Sigmoid colon (tissue), 7 donors: ENCODE data around the gene ACOT7. TPM values are rescaled to one million over a fixed set of nuclear protein-coding genes. Genes with fewer than 3 reads are reported as not detected.

Experiments
- DNase-seq: peaks from one replicate; pipeline ENCODE4 v3.0.0-alpha.2; 2019
- H3K27ac ChIP-seq, 4 donors: fragments of 200-600 bp; sonication (generic); one replicate each; pipeline ENCODE4 v1.5.1; 2016 to 2019; ENCODE audit warnings: mild to moderate bottlenecking in 1 of 4
- H3K27me3 ChIP-seq, 3 donors: fragments of 200-600 bp; sonication (generic); one replicate each; pipeline ENCODE4 v1.5.1; 2019; ENCODE audit warnings: mild to moderate bottlenecking in 1 of 3
- H3K36me3 ChIP-seq, 4 donors: fragments of 200-600 bp; sonication (generic); one replicate each; pipeline ENCODE4 v1.5.1; 2016 to 2019
- H3K4me1 ChIP-seq, 4 donors: fragments of 200-600 bp; sonication (generic); one replicate each; pipeline ENCODE4 v1.5.1; 2017 to 2019
- H3K4me3 ChIP-seq, 4 donors: fragments of 200-600 bp; sonication (generic); one replicate each; pipeline ENCODE4 v1.5.1; 2017 to 2019; ENCODE audit warnings: mild to moderate bottlenecking in 2 of 4, moderate library complexity in 1 of 4
- H3K9me3 ChIP-seq, 4 donors: fragments of 200-600 bp in 3 of 4; sonication (generic) in 3 of 4; one replicate each; pipeline versions ENCODE4 v1.5.1 to v1.6.1; 2013 to 2019
- EP300 ChIP-seq, 4 donors: sonication (generic); formaldehyde crosslinking; IDR thresholded peaks; one replicate each; pipeline ENCODE4 v1.6.1; 2017; ENCODE audit warnings: antibody characterized with exemption in 4 of 4
- POLR2A ChIP-seq, 2 donors: fragments of 450-650 bp; IDR thresholded peaks; one replicate each; pipeline ENCODE4 v1.6.1; 2016; ENCODE audit warnings: antibody characterized with exemption in 2 of 2, mild to moderate bottlenecking in 2 of 2, moderate library complexity in 2 of 2
- POLR2AphosphoS5 ChIP-seq, 4 donors: sonication (generic); formaldehyde crosslinking; IDR thresholded peaks; one replicate each; pipeline ENCODE4 v1.6.1; 2017; ENCODE audit warnings: antibody characterized with exemption in 4 of 4
- WGBS, 2 donors: extraction: QIAGEN DNeasy Blood & Tissue Kit; methylation state at CpG; one replicate each; pipeline ENCODE4 v1.1.7; 2013; 5-methylcytosine and 5-hydroxymethylcytosine counted together
- intact Hi-C: fragments of 100-400 bp; cut with DNase I; formaldehyde crosslinking; loops from one replicate; pipeline ENCODE4 v1.15.1; 2023
- polyA plus RNA-seq, 3 donors: library from polyadenylated mRNA; stranded (reverse); fragments of 200-250 nt; gene quantifications; one replicate each; pipeline ENCODE4 v1.2.3, GENCODE V29; 2013
- total RNA-seq, 4 donors: library from RNA; depleted of rRNA; stranded (reverse); fragments of >200 nt; gene quantifications; one replicate each; pipeline ENCODE4 v1.1.0, GENCODE V29; 2016
- TF ChIP-seq, protein P1 (sequence below), 4 experiments: fragments of 450-650 bp in 3 of 4; fragments of 200-600 bp in 1 of 4; IDR thresholded peaks; one replicate each; pipeline ENCODE4 v1.5.1; 2016 to 2019; ENCODE audit warnings: antibody characterized with exemption in 4 of 4, mild to moderate bottlenecking in 3 of 4, moderate library complexity in 2 of 4
- donor health status: healthy with polysubstance abuse.
- donor health status: Bipolar disorder and iron deficiency.
- donor health status: healthy.

ACOT7 gene
- total and polyA plus RNA-seq, 7 donors: 17.9 to 81.0 (median 26.5) TPM

DNA sequence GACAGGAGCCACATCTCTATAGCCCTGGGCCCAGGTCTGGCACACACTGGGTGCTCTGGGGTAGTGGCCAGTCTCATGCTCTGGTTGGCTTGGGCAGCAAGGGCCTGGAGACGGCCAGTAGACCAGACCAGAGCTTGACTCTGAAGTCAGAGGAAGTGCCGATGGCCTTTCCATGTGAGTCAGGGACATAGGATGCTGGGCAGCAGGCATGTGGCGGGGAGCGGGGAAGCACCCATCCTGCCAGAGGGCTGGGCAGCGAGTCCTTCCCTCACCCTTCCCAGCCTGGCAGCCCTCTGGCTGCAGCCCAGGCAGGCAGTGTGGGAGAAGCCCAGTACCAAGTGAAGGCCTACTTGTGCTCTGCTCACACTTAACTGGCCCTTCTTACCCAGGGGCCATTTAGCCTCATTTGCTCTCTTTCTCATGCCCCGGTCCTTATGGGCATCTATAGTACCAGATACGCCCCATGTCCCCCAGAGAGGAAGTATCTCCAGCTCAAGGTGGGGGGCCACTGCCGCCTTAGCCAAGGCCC is 136.0 kb downstream of the ACOT7 start:
- no peak overlapping the region for H3K27ac ChIP-seq
- H3K4me1 ChIP-seq: peaks cover 0 to 21% (median 20%) of the 10 kb centered on the region in 4 donors
- intact Hi-C loops: no loop called here
- TF ChIP-seq, protein P1, sequence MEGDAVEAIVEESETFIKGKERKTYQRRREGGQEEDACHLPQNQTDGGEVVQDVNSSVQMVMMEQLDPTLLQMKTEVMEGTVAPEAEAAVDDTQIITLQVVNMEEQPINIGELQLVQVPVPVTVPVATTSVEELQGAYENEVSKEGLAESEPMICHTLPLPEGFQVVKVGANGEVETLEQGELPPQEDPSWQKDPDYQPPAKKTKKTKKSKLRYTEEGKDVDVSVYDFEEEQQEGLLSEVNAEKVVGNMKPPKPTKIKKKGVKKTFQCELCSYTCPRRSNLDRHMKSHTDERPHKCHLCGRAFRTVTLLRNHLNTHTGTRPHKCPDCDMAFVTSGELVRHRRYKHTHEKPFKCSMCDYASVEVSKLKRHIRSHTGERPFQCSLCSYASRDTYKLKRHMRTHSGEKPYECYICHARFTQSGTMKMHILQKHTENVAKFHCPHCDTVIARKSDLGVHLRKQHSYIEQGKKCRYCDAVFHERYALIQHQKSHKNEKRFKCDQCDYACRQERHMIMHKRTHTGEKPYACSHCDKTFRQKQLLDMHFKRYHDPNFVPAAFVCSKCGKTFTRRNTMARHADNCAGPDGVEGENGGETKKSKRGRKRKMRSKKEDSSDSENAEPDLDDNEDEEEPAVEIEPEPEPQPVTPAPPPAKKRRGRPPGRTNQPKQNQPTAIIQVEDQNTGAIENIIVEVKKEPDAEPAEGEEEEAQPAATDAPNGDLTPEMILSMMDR (IDR thresholded peaks at IDR 0.05): no peak
- TF ChIP-seq EP300 (IDR thresholded peaks at IDR 0.05) (no peak), POLR2AphosphoS5 (IDR thresholded peaks at IDR 0.05) (no peak), POLR2A (IDR thresholded peaks at IDR 0.05) (no peak)
- no peak for DNase-seq
- no peaks in the 10 kb centered on the region for H3K9me3 ChIP-seq
- H3K4me3 ChIP-seq: no peak overlapping the region
- WGBS, 2 donors: 95 to 96% methylated on average over 8 of the region's 8 CpGs
- peaks cover 0 to 4% (median 0%) of the 10 kb centered on the region in 4 donors for H3K36me3 ChIP-seq
- peaks cover 0 to 34% (median 5%) of the 10 kb centered on the region in 3 donors for H3K27me3 ChIP-seq

DNA sequence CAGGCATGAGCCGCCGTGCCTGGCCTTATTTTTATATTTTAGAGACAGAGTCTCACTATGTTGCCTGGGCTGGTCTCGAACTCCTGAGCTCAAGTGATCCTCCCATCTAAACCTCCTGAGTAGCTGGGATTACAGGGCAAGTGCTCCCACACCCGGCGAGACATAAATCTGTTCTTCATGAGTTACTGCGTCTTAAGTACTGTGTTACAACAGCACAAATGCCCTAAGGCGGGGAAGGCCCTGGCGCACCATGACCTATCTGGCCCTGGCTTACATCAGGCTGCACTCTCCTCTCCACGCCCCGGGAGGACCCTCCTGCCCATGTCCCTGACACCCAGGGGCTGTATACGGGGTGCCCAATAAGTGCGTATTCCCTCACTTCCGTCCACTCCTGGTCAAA is 136.9 kb downstream of the ACOT7 start:
- Histone ChIP-seq H3K9me3 (no peaks in the 10 kb centered on the region), H3K27ac (no peak overlapping the region), H3K27me3 (peaks cover 0 to 33% (median 6%) of the 10 kb centered on the region in 3 donors), H3K4me1 (peaks cover 0 to 21% (median 20%) of the 10 kb centered on the region in 4 donors), H3K36me3 (peaks cover 0 to 4% (median 0%) of the 10 kb centered on the region in 4 donors), H3K4me3 (no peak overlapping the region)
- 89 to 91% methylated on average over 13 of the region's 13 CpGs for WGBS, 2 donors
- no peak for DNase-seq
- intact Hi-C loops: no loop called here
- TF ChIP-seq, protein P1 (IDR thresholded peaks at IDR 0.05): no peak
- TF ChIP-seq POLR2A (IDR thresholded peaks at IDR 0.05) (no peak), EP300 (IDR thresholded peaks at IDR 0.05) (no peak), POLR2AphosphoS5 (IDR thresholded peaks at IDR 0.05) (no peak)

DNA sequence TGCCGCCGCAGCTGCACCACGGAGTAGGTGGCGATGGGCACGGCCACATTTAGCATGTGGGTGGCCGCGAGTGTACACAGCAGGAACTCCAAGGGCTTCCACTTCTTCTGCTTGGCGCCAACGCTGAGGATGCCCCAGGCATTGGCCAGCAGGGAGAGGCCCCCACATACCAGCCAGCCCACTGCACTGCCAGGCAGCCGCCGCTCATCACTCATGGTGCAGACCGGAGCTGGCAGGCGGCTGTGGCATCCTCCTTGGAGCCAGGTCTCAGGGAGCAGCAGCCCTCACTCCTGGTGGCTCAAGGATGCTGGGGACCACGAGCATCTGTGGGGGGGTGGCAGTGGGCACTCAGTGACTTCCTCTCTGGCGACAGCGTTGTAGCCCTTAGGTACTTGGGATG is 138.9 kb downstream of the ACOT7 start:
- Histone ChIP-seq H3K36me3 (peaks cover 0 to 4% (median 0%) of the 10 kb centered on the region in 4 donors), H3K4me1 (peaks cover 0 to 7% (median 4%) of the 10 kb centered on the region in 4 donors), H3K27me3 (peaks cover 4 to 37% (median 21%) of the 10 kb centered on the region in 3 donors), H3K4me3 (no peak overlapping the region), H3K9me3 (no peaks in the 10 kb centered on the region), H3K27ac (no peak overlapping the region)
- no peak for DNase-seq
- intact Hi-C loops: no loop called here
- WGBS, 2 donors: 90 to 93% methylated on average over 16 of the region's 16 CpGs
- TF ChIP-seq POLR2AphosphoS5 (IDR thresholded peaks at IDR 0.05): no peak
- TF ChIP-seq POLR2A (IDR thresholded peaks at IDR 0.05): no peak
- TF ChIP-seq, protein P1 (IDR thresholded peaks at IDR 0.05): no peak
- TF ChIP-seq EP300 (IDR thresholded peaks at IDR 0.05): no peak

DNA sequence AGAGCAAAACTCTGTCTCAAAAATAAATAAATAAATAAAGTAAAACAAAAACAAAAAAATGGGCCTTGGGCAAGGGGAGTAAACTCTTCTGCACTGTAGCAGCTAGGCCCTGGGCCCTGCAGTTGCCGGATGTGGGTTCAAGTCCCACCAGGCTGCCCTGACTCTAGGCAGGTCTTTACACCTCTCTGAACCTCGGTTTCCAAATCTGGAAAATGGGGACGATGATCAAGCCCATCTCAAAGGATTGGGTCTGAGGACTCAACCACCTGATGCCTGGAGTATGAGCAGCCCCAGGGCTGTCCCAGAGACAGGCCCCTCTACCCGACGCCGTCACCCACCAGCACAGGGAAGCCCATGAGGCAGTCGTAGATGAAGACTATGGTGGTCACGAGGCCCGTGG is 140.2 kb downstream of the ACOT7 start:
- WGBS, 2 donors: 94 to 96% methylated on average over 9 of the region's 9 CpGs
- H3K36me3 ChIP-seq: peaks cover 0 to 4% (median 0%) of the 10 kb centered on the region in 4 donors

More for the DNA sequence above, 140.2 kb downstream of the ACOT7 start:
- Histone ChIP-seq H3K4me1 (peaks cover 0 to 9% (median 7%) of the 10 kb centered on the region in 4 donors), H3K9me3 (no peaks in the 10 kb centered on the region), H3K27me3 (peaks cover 4 to 43% (median 32%) of the 10 kb centered on the region in 3 donors), H3K4me3 (no peak overlapping the region), H3K27ac (no peak overlapping the region)
- intact Hi-C loops: no loop called here
- no peak for TF ChIP-seq EP300 (IDR thresholded peaks at IDR 0.05)
- TF ChIP-seq, protein P1 (IDR thresholded peaks at IDR 0.05): no peak
- no peak for TF ChIP-seq POLR2A (IDR thresholded peaks at IDR 0.05)
- no peak for TF ChIP-seq POLR2AphosphoS5 (IDR thresholded peaks at IDR 0.05)
- DNase-seq: no peak
